ENCODE results near the gene TRIM44. TPM values are rescaled to one million over a fixed set of nuclear protein-coding genes. Genes with fewer than 3 reads are reported as not detected.
"Not testable (repeated sequence)": the region's sequence is repeated elsewhere in the genome, so short reads cannot be mapped to it uniquely, and the experiment has no call there.

TRIM44 gene
- total and polyA plus RNA-seq, 5 donors from 2014 or later: 9.4 to 32.8 (median 22.2) TPM

GRCh38 chr11:35663408-35663702, 780 bp downstream of the TRIM44 start:
- peaks cover 8% of the 10 kb centered on the region for H3K36me3 ChIP-seq (ENCODE audit: control insufficient read depth, insufficient read depth, low read length)
- peaks cover 17 to 57% (median 33%) of the 10 kb centered on the region in 4 donors for H3K4me1 Mint-ChIP-seq
- peak overlapping the region; percentile 73 for H3K27ac ChIP-seq (ENCODE audit: insufficient read depth, low read length, poor library complexity, severe bottlenecking)
- H3K9me3 Mint-ChIP-seq: peaks cover 4 to 34% (median 21%) of the 10 kb centered on the region in 7 donors
- peaks cover 4% of the 10 kb centered on the region for H3K27me3 Mint-ChIP-seq
- peak overlapping the region; percentile 94 to 99 (median 96) for H3K27ac Mint-ChIP-seq
- no peaks in the 10 kb centered on the region for H3K27me3 ChIP-seq (ENCODE audit: control insufficient read depth, insufficient read depth, low read length)
- H3K36me3 Mint-ChIP-seq: peaks cover 27% of the 10 kb centered on the region
- DNase-seq: no peak
- peaks cover 23 to 25% of the 10 kb centered on the region in 2 experiments for H3K9me3 ChIP-seq (ENCODE audit: control insufficient read depth in 2 of 2, low read length in 2 of 2)
- ATAC-seq (ENCODE audit: low read depth in 2 of 2): no peak
- peaks cover 26% of the 10 kb centered on the region for H3K4me1 ChIP-seq (ENCODE audit: control insufficient read depth, insufficient read depth, low read length, poor library complexity, severe bottlenecking)
- peak overlapping the region; percentile 60 for H3K4me3 ChIP-seq (ENCODE audit: low read depth, low read length)
- peak overlapping the region; percentile 90 to 98 (median 95) for H3K4me3 Mint-ChIP-seq

DNA sequence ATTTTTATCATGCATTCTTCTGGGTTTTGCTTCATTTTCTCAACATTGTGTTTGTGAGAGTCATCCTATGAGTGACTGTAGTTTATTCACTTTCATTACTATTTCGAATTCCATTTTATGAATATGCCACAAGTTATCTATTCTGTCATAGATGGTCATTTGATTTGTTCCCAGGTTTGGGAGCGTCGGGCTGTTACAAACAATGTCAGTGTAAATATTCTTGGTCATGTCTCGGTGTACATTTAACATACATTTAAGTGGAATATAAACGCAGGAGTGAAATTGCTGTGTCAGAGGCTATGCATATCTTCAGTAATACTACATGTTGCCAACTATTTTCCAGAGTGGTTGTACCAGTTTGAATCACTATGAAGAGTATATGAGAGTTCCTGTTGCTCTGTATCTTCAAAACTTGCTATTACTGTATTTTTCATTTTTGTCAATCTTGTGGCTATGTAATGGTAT, 2.4 kb downstream of the TRIM44 start:
- Histone ChIP-seq H3K9me3 (ENCODE audit: control insufficient read depth in 2 of 2, low read length in 2 of 2) (peaks cover 23 to 25% of the 10 kb centered on the region in 2 experiments), H3K27me3 (ENCODE audit: control insufficient read depth, insufficient read depth, low read length) (no peaks in the 10 kb centered on the region), H3K4me1 (ENCODE audit: control insufficient read depth, insufficient read depth, low read length, poor library complexity, severe bottlenecking) (peaks cover 26% of the 10 kb centered on the region), H3K36me3 (ENCODE audit: control insufficient read depth, insufficient read depth, low read length) (peaks cover 8% of the 10 kb centered on the region), H3K4me3 (ENCODE audit: low read depth, low read length) (peak overlapping the region; percentile 60), H3K27ac (ENCODE audit: insufficient read depth, low read length, poor library complexity, severe bottlenecking) (no peak overlapping the region)
- Mint-ChIP-seq H3K4me1 (peaks cover 17 to 67% (median 35%) of the 10 kb centered on the region in 4 donors), H3K36me3 (peaks cover 33% of the 10 kb centered on the region), H3K27me3 (no peaks in the 10 kb centered on the region), H3K4me3 (peak overlapping the region; percentile 90 to 98 (median 95)), H3K9me3 (peaks cover 4 to 35% (median 21%) of the 10 kb centered on the region in 7 donors), H3K27ac (no peak overlapping the region)
- no peak for ATAC-seq (ENCODE audit: low read depth in 2 of 2)
- peak in 1 of 3 donors; percentile 16 for DNase-seq

- Mint-ChIP-seq H3K4me1 (peaks cover 29 to 78% (median 39%) of the 10 kb centered on the region in 4 donors), H3K9me3 (peaks cover 4 to 35% (median 21%) of the 10 kb centered on the region in 7 donors), H3K36me3 (peaks cover 36% of the 10 kb centered on the region), H3K27me3 (no peaks in the 10 kb centered on the region), H3K27ac (no peak overlapping the region), H3K4me3 (no peak overlapping the region)
- Histone ChIP-seq H3K4me3 (ENCODE audit: low read depth, low read length) (no peak overlapping the region), H3K36me3 (ENCODE audit: control insufficient read depth, insufficient read depth, low read length) (peaks cover 8% of the 10 kb centered on the region), H3K27me3 (ENCODE audit: control insufficient read depth, insufficient read depth, low read length) (no peaks in the 10 kb centered on the region), H3K4me1 (ENCODE audit: control insufficient read depth, insufficient read depth, low read length, poor library complexity, severe bottlenecking) (peaks cover 19% of the 10 kb centered on the region), H3K9me3 (ENCODE audit: control insufficient read depth in 2 of 2, low read length in 2 of 2) (peaks cover 23 to 25% of the 10 kb centered on the region in 2 experiments), H3K27ac (ENCODE audit: insufficient read depth, low read length, poor library complexity, severe bottlenecking) (no peak overlapping the region)
- no peak for ATAC-seq (ENCODE audit: low read depth in 2 of 2)
- no peak for DNase-seq
These were observed 4.7 kb downstream of the TRIM44 start for GRCh38 chr11:35667257-35667656.

DNA sequence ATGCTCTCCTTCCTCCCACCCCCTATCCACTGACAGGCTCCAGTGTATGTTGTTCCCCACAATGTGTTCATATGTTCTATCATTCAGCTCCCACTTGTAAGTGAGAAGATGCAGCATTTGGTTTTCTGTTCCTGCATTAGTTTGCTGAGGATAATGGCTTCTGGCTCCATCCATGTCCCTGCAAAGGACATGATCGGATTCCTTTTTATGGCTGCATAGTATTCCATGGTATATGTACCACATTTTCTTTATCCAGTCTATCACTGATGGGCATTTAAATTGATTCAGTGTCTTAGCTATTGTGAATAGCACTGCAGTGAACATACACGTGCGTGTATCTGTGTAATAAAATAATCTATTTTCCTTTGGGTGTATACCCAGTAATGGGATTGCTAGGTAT, 5.8 kb downstream of the TRIM44 start:
- H3K4me3 Mint-ChIP-seq; H3K27ac Mint-ChIP-seq; H3K27ac ChIP-seq (ENCODE audit: insufficient read depth, low read length, poor library complexity, severe bottlenecking); H3K36me3 ChIP-seq (ENCODE audit: control insufficient read depth, insufficient read depth, low read length); DNase-seq; H3K4me3 ChIP-seq (ENCODE audit: low read depth, low read length); H3K27me3 Mint-ChIP-seq; H3K27me3 ChIP-seq (ENCODE audit: control insufficient read depth, insufficient read depth, low read length); ATAC-seq (ENCODE audit: low read depth in 2 of 2): not testable (repeated sequence)
- H3K9me3 ChIP-seq (ENCODE audit: control insufficient read depth in 2 of 2, low read length in 2 of 2): peaks cover 23 to 25% of the 10 kb centered on the region in 2 experiments
- Mint-ChIP-seq H3K9me3 (peaks cover 4 to 31% (median 18%) of the 10 kb centered on the region in 7 donors), H3K36me3 (peaks cover 32% of the 10 kb centered on the region), H3K4me1 (peaks cover 32 to 81% (median 44%) of the 10 kb centered on the region in 4 donors)
- H3K4me1 ChIP-seq (ENCODE audit: control insufficient read depth, insufficient read depth, low read length, poor library complexity, severe bottlenecking): peaks cover 13% of the 10 kb centered on the region

GRCh38 chr11:35671396-35672127, 9.0 kb downstream of the TRIM44 start:
- H3K27me3 Mint-ChIP-seq: no peaks in the 10 kb centered on the region
- ATAC-seq (ENCODE audit: low read depth in 2 of 2) (no peak), DNase-seq (no peak)
- peaks cover 5% of the 10 kb centered on the region for H3K36me3 ChIP-seq (ENCODE audit: control insufficient read depth, insufficient read depth, low read length)
- peaks cover 25% of the 10 kb centered on the region for H3K36me3 Mint-ChIP-seq
- H3K9me3 Mint-ChIP-seq: peaks cover 0 to 9% (median 4%) of the 10 kb centered on the region in 7 donors
- H3K27ac ChIP-seq (ENCODE audit: insufficient read depth, low read length, poor library complexity, severe bottlenecking): no peak overlapping the region
- no peak overlapping the region for H3K4me3 ChIP-seq (ENCODE audit: low read depth, low read length)
- H3K27me3 ChIP-seq (ENCODE audit: control insufficient read depth, insufficient read depth, low read length): no peaks in the 10 kb centered on the region
- peak overlapping the region in 1 of 4 donors; percentile 5 for H3K4me3 Mint-ChIP-seq
- H3K4me1 Mint-ChIP-seq: peaks cover 16 to 82% (median 43%) of the 10 kb centered on the region in 4 donors
- peaks cover under 1 to 7% of the 10 kb centered on the region in 2 experiments for H3K9me3 ChIP-seq (ENCODE audit: control insufficient read depth in 2 of 2, low read length in 2 of 2)
- peaks cover 3% of the 10 kb centered on the region for H3K4me1 ChIP-seq (ENCODE audit: control insufficient read depth, insufficient read depth, low read length, poor library complexity, severe bottlenecking)
- H3K27ac Mint-ChIP-seq: peak overlapping the region in 1 of 3 donors; percentile 18

- Histone ChIP-seq H3K4me1 (ENCODE audit: control insufficient read depth, insufficient read depth, low read length, poor library complexity, severe bottlenecking) (peaks cover 2% of the 10 kb centered on the region), H3K27ac (ENCODE audit: insufficient read depth, low read length, poor library complexity, severe bottlenecking) (no peak overlapping the region), H3K36me3 (ENCODE audit: control insufficient read depth, insufficient read depth, low read length) (no peaks in the 10 kb centered on the region), H3K27me3 (ENCODE audit: control insufficient read depth, insufficient read depth, low read length) (no peaks in the 10 kb centered on the region), H3K9me3 (ENCODE audit: control insufficient read depth in 2 of 2, low read length in 2 of 2) (no peaks in the 10 kb centered on the region), H3K4me3 (ENCODE audit: low read depth, low read length) (no peak overlapping the region)
- peaks cover 20 to 83% (median 44%) of the 10 kb centered on the region in 4 donors for H3K4me1 Mint-ChIP-seq
- H3K27ac Mint-ChIP-seq: no peak overlapping the region
- H3K4me3 Mint-ChIP-seq: no peak overlapping the region
- ATAC-seq (ENCODE audit: low read depth in 2 of 2) (no peak), DNase-seq (no peak)
- H3K9me3 Mint-ChIP-seq: peaks cover 0 to 6% (median 4%) of the 10 kb centered on the region in 7 donors
- peaks cover 23% of the 10 kb centered on the region for H3K36me3 Mint-ChIP-seq
- H3K27me3 Mint-ChIP-seq: no peaks in the 10 kb centered on the region
These were observed 10.0 kb downstream of the TRIM44 start for GRCh38 chr11:35672608-35673007.

DNA sequence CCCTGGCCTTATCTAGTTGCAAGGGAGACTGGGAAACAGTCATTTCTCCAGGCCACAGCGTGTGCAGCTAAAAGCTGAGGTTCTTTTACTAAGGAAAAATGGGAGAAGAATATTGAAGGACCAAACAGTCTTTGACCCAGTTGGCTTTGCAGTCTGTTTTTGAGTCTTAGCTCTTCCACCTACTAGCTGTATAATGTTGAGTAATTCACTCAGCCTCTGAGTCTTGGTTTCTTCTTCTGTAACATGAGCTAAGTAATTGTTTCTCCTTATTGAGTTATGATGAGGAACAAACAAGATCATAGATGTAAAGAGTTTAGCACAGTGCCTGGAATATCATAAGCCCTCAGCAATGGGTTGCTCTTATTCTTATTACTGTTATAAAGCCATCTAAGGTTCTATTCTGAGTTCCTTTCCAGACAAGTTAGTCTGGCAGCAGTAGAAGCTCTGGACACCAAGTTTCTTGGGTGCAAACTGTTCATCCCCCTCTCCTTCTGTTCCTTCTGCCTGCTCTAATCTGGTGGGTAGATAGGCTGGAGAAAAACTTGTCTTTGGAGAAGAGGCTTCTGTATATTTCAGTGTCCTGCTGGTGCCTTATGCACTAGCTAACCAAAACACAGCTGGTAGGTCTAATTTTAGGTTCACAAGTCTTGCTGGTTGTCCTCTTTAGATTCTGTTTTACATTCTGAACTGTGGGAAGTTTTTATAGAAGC, 13.5 kb downstream of the TRIM44 start:
- Mint-ChIP-seq H3K36me3 (peaks cover 9% of the 10 kb centered on the region), H3K4me3 (no peak overlapping the region), H3K9me3 (peaks cover 0 to 4% (median 0%) of the 10 kb centered on the region in 7 donors), H3K27me3 (no peaks in the 10 kb centered on the region), H3K4me1 (peaks cover 27 to 84% (median 52%) of the 10 kb centered on the region in 4 donors), H3K27ac (no peak overlapping the region)
- no peak overlapping the region for H3K4me3 ChIP-seq (ENCODE audit: low read depth, low read length)
- ATAC-seq (ENCODE audit: low read depth in 2 of 2) (no peak), DNase-seq (no peak)
- no peaks in the 10 kb centered on the region for H3K27me3 ChIP-seq (ENCODE audit: control insufficient read depth, insufficient read depth, low read length)
- no peaks in the 10 kb centered on the region for H3K36me3 ChIP-seq (ENCODE audit: control insufficient read depth, insufficient read depth, low read length)
- no peaks in the 10 kb centered on the region for H3K9me3 ChIP-seq (ENCODE audit: control insufficient read depth in 2 of 2, low read length in 2 of 2)
- no peak overlapping the region for H3K27ac ChIP-seq (ENCODE audit: insufficient read depth, low read length, poor library complexity, severe bottlenecking)
- H3K4me1 ChIP-seq (ENCODE audit: control insufficient read depth, insufficient read depth, low read length, poor library complexity, severe bottlenecking): no peaks in the 10 kb centered on the region
